GM19452 (cell line): ENCODE data around the gene SPRY1.

Experiments used
- ATAC-seq: cut with Tn5 transposase; IDR thresholded peaks from one replicate; pipeline ENCODE4 v1.9.1; 2021; ENCODE audit not compliant: unreplicated experiment

The SPRY1 gene, protein sequence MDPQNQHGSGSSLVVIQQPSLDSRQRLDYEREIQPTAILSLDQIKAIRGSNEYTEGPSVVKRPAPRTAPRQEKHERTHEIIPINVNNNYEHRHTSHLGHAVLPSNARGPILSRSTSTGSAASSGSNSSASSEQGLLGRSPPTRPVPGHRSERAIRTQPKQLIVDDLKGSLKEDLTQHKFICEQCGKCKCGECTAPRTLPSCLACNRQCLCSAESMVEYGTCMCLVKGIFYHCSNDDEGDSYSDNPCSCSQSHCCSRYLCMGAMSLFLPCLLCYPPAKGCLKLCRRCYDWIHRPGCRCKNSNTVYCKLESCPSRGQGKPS

DNA sequence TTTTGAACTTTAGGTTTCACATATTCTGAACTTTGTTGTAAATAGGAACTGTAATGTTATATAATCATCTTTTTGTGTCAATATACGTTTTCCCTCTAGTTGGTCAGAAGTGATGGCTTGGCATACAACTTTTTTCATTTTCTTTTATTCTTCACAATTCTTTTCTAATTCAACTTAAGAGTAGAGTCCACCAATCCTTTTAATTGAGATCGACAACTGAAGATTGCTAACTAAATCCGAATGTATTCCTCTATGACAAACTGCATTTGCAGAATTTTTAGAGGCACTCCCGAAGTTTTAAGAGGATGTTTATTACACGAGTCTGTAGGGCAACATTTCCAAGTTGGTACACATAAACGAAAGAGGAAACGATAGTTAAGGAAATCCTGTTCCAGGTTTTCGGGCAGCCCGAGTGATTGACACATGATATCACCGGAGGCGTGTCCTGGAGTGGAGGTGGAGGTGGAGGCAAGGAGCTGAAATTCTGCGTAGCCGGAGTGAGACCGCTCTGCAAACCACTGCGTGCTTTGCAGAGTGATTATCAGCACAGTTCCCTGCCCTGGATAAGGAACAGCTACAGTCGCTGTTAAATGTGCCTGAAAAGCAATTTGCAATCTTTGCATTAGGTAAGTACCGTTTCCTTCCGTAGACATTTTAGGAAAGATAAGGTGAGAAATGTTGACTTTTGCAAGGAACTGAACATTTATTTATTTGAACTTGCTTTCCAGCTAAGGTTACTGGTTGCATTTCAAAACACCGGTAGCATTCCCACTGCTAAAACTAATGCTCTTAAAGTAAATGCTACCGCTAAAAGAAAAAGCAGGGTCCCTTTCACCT is at the start of gene SPRY1:
Gene SPRY1 (plus strand): TSS at position 489 of the 837 bp plus-strand sequence. CDS start 4,797 bp downstream, outside the sequence.
- ATAC-seq = peak; percentile 50

DNA sequence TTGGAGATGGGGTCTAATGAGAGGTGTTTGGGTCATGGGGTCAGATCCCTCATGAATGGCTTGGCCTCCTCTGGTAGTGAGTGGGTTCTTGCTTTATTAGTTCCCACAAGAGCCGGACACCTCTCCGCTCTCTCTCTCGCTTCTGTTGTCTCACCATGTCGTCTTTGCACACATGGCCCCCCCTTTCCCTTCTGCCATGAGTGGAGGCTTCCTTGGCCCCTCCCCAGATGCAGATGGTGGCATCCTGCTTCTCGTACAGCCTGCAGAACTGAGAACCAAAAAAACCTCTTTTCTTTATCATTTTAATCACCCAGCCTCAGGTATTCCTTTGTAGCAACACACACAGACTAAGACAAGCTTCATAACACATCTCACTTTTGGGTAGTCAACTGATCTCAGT is 49.6 kb upstream of the SPRY1 start:
- ATAC-seq = no peak

DNA sequence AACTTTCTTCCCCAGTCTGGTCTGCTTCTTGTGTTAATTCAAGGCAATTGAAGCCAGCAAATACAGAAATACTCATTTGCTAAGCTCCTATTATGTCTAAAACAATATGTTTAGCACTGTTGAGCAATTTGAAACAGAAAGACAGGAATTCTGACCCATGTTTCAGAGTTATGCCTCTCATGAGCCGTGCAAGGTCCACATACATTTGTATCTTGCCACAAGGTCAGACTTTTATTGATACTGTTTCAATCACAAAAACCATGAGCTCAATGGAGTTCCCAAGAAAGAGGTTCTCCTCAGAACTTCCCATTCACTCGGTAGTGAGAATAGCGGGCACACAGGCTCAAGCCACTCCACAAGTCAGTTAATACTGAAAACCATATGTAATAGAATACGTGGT is 47.6 kb upstream of the SPRY1 start:
- ATAC-seq = no peak

DNA sequence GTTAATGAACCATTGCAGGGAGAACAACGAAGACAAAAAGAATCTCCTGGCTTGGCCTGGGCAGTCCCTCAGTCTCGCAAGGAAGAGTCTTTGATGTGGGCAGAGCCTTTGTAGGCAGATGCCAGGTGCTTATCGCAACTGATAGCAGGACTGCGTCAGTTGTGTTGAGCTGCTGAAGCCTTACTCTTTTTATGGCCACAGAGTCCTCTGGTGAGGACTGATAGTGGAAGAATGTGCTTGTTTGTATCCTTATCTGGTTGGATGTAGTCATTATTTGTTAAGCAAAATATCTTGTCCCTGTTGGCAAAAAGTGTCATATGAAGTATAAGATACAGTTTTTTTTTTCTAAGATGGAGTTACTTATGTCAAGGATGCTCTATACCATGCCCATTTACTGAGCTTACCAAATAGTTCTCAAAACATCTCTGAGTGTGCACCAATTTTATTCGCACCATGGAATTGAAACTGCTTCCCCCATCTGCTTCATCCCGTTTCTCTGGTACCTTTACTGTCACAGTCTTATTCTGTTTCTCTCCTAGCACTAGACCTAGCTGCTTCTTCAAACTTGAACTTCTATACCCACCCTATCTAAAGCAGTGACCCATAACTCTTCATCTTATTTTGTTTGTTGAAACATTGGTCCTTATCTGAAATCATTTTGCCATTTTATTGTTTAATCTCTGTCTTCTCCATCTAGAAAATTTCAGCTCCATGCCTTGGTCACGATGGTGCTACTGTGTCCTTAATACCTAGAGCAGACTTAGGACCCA is 47.0 kb upstream of the SPRY1 start:
- ATAC-seq = no peak

DNA sequence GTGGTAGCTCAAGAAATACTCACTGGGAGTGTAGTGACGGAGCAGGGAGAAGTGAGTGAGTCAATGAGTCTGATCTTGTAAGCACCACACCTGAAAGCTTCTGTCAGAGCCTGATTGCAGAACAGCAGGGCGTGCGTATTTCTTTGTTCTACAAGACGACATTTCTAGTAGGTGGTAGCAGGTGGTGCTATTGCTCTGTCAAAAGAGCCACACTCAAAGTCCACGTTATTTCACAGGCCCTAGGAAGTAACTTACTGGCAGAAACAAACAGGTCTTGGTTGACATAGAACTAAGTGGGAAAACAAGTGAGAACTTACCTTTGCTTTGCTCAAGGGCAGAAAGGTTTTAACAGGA is 46.4 kb upstream of the SPRY1 start:
- ATAC-seq = no peak

DNA sequence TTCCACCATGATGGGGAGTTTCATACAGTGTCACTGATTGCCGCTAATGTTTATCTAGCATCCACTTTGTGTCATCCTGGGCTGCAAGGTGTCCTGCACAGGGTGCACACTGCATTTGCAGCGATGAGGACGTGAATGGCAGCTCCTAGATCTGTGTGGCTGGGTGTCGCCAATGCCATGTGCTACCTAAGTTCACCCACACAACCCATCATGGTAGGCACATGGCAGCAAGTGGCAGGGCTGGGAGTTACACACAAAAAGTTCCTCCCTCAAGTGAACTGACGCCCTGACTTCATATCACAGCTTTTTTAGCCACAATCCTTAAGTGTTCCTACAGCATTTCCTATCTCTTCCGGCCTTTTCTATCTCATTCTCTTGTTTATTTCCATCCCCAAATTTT is 45.9 kb upstream of the SPRY1 start:
- ATAC-seq = no peak

DNA sequence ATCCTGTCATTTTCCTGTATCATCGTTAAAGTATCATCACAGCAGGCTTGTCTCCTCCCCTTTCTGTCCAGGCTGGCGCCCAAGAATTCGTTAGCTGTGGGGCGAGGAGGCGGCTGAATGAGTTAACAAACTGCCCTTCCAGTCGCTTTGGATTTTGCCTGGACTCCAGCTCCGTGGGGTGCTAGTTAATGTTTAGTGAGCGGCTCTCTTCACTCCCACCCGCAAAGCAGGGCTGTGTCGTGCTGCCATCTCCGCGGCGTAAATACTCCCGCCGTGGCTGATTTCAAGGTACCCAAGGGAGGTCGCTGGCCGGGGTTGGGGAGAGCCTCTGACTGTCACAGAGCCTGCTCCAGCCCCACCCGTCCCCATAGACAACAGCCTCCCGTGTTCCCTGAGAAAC is 44.9 kb upstream of the SPRY1 start:
- ATAC-seq = no peak

DNA sequence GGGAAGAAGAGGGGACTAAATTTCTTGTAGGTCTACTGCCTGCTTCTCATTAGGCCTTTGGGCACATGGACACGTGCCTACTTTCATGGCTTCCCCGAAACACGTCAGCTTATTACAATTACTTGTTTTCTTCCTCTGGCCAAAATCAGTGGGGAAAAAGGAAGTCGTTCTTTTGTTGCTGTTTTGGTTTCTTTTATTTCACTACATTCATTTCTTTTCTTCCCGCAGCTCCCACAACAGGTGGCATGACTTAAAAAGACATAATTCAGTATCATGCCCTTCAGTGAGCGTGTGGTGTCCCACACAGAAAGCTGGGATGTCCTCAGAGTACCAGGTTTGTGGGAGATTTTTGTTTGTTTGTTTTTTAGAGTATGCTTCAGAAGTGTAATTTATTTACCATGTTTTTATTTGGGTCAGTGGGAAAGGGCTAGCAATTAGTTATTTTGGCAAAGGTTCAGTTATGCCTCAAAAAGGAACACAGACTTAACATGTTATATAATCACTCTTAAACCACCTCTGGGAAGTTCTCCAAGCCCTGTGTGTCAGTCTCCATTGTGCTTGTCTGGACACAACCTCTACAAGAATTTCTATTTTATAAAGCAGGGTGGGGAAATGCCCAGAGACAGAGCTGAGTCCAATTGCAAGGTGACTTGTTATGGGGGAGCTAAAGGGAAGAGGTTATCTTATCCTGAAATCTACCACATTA is 44.2 kb upstream of the SPRY1 start:
- ATAC-seq = no peak

DNA sequence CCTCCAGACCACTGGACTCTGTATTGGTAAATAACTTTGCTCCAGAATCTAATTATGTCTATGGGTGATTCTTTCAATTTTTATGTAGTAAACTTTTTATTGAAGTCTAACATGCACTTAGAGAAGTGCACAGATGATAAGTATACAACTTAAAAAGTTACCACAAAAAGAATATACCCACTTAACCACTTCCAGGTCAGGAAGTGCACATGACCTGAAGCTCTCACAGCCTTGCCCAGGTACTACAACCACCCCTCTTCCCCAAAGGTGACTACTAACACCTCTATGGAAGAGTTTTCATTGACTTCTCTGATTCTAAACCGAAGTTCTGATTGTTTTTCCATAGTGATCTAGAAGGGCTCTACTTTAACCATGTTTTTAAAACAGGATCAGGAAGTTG is 43.6 kb upstream of the SPRY1 start:
- no peak for ATAC-seq

DNA sequence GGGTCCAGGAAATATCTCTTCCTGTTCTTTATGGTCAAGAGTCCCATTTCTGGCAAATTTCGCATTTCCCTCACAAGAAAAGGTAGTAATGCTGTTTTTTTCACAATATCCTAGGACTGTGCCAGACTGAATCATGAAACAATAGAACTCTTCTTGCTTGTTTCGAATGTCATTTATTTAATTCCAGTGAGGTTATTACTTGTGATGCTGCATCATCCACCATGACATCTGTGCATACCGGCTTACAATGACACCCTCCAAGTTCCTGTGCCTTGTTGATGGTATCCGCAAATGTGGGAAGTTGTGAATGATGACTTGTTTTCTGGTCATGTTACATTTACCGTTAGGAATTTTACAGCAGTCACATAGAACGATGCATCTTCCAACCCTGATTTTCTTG is 42.9 kb upstream of the SPRY1 start:
- no peak for ATAC-seq

DNA sequence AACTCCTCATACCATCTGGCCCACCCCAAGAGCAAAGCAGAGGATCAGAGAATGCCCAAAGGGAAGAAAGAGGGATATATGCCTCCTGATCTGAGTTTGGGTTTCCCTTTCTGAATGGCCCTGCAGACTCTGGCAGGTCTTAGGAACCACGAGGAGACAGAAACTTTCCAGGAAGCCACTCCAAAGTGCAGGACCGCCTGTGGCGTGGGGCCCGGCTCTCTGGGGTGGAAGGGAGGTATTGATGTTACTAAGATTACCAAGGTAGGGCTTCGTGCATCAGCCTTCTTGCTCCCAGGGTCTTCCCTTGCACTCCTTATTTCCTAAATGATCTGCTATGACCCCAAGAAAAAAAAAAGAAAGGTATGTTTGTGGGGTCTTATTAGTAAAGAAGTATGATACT is 41.9 kb upstream of the SPRY1 start:
- ATAC-seq = no peak

DNA sequence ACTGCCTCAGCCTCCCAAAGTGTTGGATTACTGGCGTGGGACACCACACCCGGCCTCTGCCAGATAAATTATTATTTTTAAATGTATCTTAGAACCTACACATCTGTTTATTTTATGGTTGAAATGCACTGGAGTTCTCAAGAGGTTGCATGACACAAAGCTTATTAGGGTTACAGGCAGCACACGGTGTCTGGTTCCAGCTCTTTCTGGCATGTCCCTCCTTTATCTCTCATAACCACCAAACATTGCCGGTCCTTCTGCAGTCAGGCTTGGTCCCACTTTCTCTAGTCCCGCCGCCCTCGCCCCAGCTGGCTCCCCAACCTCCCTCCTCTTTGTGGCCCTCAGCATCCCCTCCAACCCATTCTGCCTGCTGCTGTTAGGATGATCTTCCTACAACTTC is 39.7 kb upstream of the SPRY1 start:
- ATAC-seq = no peak

DNA sequence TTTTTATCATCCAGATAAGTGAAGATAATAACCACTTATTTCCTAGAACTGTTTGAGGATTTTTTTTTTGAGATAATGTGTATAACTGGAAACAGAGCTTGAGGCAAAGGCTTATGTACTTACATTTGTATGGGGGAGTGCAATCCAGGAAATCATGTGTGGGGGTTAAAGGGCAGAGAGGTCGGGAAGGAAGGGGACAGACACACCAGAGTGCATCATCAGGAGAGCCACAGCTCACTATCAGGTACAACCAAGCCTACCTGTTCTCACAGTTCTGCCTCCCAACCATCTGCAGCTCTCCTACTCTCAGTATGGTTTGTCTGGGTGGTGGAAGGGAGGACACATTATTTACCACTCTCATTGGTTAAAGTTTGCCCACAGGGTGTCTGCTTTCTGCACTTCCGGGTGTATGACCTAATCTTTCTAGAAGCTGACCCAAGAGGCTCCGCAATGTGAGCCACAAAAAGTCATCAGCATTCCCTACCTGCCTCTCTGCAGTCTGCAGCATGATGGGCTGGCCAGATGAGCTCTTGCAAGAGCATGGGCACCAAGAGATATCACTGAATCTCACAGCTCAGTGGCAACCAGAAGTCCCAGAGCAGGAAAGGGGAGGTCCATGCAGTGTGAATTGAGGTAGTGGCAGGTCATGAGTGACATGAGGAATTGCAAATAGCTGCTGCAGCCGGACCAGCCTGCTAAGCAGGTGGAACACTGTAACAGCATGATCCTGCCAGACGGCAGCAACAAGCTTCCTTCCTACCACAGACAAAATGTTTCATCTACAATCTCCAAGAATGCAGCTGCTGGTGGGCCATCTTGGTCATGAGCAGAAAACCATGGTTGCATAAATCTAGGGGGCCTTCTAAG is 36.9 kb upstream of the SPRY1 start:
- no peak for ATAC-seq

DNA sequence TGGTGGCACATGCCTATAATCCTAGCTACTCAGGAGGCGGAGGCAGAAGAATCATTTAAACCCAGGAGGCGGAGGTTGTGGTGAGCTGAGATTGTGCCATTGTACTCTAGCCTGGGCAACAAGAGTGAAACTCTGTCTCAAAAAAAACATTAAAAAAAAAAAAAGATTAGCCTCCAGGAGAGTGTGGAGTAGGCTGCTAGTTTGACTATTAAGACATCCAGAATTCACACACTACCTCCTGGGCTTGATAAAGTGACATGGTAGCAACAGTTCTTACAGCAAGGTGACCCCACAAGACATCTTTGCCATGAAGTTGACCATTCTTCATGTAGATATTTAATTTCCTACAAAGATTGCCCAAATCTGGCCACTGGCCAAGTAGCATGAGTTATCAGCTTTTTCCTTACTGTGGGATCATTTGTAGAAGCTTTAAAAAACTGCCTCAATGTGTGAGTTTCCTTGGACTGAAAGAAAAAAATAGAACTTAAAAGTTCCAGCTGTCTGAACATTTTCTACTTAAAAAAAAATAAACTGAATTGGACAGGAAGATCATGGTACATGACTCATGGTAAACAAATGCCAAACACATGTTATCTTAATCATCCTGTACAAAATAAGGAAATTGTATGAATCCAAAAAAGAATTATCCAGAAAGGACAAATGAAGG is 35.3 kb upstream of the SPRY1 start:
- ATAC-seq = no peak

DNA sequence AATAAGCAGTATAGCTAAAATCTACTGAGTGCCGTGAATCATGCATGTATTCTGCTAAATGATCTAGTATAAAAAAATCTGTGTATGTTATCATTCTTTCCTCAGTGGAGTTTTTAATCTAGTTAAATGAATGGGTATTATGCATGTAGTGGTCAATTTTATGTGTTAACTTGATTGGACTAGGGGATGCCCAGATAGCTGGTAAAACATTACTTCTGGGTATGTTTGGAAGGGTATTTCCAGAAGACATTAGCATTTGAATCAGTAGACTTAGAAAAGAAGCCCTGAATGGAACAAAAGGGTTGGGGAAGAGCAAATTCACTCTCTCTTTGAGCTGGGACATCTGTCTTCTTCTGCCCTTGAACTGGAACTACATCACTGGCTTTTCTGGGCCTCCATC is 34.5 kb upstream of the SPRY1 start:
- ATAC-seq = no peak

DNA sequence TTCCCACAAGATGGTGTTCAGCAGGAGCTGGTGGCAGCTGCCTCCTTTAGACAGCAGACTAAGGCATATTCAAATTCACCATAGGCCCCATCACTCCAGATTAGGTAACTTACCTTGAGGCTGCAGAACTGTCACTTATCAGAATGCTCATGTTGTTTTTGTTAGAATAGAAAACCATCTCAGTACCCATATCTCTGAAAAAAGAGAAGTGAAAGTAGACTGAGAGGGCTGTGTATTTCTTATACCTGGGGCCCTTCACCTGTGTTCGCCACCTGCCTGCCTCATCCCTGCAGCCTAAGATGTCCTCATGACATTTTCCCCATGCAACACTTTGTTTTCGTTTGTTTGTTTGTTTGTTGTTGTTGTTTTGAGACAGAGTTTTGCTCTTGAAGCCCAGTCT is 32.9 kb upstream of the SPRY1 start:
- ATAC-seq = peak; percentile 79

DNA sequence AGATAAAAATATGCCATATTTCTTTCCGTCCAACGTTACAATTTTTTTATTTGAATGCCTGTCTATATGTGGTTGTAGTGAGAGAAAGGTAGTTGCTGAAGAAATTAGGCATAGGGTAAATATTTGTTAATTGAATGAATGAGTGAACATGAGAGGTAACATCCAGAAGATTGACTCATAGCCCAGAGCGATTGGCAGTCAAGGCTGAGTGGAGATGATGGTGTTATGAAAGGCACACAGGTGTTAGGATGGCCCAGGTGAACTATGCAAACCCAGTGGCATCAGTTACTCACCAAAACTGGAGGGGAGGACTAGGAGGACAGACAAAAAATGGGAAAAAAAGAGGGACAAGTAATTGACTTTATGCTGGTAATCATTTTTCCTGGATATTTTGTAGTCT is 31.7 kb upstream of the SPRY1 start:
- ATAC-seq = no peak

DNA sequence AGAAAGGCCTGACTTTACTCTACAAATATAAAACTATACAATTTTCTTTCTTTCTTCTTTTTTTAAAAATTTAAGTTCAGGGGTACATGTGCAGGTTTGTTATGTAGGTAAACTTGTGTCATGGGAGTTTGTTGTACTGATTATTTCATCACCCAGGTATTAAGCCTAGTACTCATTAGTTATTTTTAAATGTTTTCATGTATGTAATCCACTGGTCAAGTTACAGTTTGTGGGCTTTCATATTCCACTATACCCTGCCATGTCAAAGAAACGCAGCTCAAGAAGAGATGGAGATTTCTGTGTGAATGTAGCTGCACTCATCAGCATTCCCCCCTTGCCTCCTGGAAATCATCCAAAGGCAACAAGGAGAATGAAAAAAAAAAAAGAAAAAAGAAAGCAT is 31.2 kb upstream of the SPRY1 start:
- ATAC-seq = no peak

DNA sequence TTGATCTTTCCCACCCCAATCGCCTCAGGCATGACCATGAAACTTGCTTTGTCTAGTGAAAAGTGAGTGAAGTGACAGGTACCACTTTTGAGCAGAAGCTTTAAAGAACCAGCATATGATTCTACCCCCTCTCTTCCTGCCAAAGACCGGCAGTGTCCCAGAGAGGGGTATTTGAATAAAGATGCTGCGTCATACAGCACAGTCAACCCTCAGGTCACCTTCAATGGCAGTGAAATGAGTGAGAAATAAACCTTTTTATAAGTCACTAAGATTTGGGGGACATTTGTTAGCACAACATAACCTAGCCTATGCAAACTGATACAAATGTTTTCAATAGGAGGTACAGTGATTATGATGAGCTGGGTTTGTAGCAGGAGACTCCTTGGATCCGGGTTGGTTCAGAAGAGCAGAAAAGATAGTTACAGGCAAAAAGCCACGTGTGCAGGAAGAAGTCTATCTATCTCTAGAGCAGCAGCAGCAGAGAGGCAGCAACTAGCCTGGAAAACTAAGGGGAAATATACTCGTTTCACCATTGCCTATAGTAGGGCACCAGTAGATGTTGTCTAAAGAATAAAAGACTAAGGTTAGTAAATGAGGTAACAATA is 30.3 kb upstream of the SPRY1 start:
- ATAC-seq = no peak
